GM12864 (cell line): ENCODE measurements around the gene POC1A.

ENCODE experiments used
- DNase-seq: peaks from one replicate; pipeline ENCODE4 v3.0.0-alpha.2; 2011; ENCODE audit warnings: low read depth
- H3K4me3 ChIP-seq: 2 replicates; pipeline ENCODE4 v1.5.1; 2011; ENCODE audit warnings: mild to moderate bottlenecking, low read depth, low read length, control low read depth
- TF ChIP-seq, protein P1 (sequence below): IDR thresholded peaks from 2 replicates; pipeline ENCODE4 v1.5.1; 2011; ENCODE audit warnings: low read depth, mild to moderate bottlenecking, moderate library complexity, low read length, control low read depth, inconsistent platforms; ENCODE audit errors: missing control alignments

POC1A gene

DNA sequence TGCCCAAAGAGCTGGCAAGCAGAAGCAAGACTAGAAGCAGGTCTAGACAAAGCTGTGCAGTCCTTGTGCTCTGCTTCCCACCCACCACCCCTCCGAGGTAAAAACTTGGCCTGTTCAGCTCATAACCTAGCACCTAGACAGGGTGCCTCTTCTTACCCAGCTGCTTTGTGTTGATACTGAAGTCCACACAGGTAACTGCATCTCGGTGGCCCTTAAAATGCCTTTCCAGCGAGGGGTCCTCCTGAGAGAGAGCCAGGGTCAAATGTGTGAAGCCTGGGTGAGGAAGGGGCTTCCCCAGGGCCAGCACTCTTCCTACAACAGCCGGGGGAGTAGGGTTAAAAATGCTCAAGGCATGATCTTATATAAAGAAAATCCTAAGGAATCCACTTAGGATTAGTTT is 3.4 kb downstream of the POC1A start:
- no peak overlapping the region for H3K4me3 ChIP-seq
- TF ChIP-seq, protein P1, sequence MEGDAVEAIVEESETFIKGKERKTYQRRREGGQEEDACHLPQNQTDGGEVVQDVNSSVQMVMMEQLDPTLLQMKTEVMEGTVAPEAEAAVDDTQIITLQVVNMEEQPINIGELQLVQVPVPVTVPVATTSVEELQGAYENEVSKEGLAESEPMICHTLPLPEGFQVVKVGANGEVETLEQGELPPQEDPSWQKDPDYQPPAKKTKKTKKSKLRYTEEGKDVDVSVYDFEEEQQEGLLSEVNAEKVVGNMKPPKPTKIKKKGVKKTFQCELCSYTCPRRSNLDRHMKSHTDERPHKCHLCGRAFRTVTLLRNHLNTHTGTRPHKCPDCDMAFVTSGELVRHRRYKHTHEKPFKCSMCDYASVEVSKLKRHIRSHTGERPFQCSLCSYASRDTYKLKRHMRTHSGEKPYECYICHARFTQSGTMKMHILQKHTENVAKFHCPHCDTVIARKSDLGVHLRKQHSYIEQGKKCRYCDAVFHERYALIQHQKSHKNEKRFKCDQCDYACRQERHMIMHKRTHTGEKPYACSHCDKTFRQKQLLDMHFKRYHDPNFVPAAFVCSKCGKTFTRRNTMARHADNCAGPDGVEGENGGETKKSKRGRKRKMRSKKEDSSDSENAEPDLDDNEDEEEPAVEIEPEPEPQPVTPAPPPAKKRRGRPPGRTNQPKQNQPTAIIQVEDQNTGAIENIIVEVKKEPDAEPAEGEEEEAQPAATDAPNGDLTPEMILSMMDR: no peak
- no peak for DNase-seq

- TF ChIP-seq, protein P1: no peak
- no peak for DNase-seq
- H3K4me3 ChIP-seq: no peak overlapping the region
Observed at GRCh38 chr3:52150357-52150756, 3.9 kb downstream of the POC1A start.

DNA sequence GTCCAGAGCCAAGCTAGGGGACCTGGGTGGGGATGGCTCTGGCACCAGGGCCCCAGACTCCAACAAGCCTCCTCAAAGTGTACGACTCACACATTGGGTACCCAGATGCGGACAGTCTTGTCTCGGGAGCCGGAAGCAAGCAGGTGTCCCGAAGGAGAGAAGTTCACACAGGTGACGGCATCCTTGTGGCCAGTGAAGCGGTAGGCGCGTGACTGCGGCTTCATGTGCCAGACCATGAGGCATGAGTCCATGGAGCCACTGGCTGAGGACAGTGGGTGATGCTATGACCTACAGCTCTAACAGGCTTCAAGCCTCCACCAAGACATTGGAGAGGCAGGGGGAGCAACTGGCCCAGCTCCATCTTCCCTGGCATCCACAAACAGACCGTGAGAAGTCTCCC is 4.5 kb downstream of the POC1A start:
- no peak overlapping the region for H3K4me3 ChIP-seq
- DNase-seq: no peak
- TF ChIP-seq, protein P1: no peak

DNA sequence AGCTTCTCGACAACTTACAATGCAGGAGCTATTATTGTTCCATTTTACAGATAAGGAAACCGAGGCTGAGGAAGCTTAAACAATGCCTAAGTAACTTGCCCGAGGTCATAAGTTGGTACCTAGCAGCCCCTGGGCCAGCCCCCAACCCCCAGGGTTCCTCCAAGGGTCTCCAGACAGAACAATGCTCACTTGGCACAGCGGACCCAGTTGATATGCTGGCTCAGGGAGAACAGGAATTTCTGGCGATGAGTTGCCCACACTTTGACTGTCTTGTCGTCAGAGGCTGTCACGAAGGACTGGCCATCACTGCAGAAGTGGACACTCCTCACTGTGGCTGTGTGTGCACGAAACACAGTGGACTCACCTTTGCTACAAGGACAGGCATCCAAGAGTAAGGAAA is 5.2 kb downstream of the POC1A start:
- no peak overlapping the region for H3K4me3 ChIP-seq
- TF ChIP-seq, protein P1: no peak
- DNase-seq: no peak

DNA sequence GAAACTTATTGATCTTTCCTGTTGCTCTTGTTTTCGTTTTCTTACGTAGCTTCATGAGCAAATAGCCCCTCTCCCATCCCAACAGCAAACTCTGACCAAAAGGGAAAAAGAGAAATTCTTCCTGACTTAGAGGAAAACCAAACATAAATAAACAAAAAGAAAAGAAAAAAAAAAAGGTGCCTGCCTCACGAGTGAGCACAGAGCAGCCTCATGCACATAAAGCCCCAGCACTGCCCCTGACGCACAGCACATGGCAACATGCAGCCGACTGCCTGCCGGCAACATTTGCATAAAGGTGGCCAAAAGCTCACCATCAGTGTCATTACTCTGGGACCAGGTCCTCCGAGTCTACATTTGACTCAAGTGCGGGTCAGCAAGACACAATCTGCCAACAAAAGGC is 6.4 kb downstream of the POC1A start:
- TF ChIP-seq, protein P1: no peak
- H3K4me3 ChIP-seq: no peak overlapping the region
- no peak for DNase-seq

DNA sequence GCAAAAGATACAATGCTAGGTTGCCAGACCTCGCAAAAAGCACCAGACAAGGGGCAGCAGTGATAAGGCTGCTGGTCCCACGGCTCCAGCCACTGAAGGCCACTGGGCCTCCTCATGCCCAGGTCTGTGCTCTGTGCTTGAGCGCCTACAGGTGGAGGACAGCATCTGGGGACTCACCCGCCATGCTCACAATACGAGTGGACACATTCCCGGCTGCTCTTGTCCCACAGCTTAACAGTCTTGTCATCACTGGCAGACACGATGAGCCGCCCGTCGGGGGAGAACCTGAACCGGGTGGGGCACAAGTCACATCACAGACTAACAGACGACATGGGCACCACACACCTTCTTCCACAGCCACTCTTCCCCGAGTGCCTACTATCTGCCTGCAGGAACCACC is 7.4 kb downstream of the POC1A start:
- TF ChIP-seq, protein P1: no peak

DNA sequence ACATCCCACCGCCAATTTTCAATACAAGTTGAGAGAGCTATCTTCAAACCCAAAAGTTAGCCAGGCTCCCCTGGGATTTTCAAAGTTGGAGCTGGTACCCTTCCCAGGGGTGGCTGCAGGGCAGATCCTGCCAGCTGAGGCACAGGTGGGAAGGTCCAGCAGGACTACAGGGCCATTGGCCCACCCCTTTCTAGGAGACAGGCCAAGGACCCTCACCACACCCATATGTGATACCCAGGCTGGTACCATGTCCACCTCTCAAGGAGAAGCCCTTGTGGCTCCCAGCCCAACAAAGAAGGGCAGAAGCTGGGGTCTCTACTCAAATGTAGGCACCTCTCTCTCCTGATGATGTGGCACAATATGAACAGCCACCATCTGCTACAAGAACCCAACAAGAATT is 8.0 kb downstream of the POC1A start:
- DNase-seq: no peak
- no peak overlapping the region for H3K4me3 ChIP-seq
- TF ChIP-seq, protein P1: no peak

More for the DNA sequence above, 7.4 kb downstream of the POC1A start:
- H3K4me3 ChIP-seq: no peak overlapping the region
- no peak for DNase-seq
